Left ventricle myocardium superior (tissue), 1 donor: ENCODE measurements around the gene GRB7. TPM values are rescaled to one million over a fixed set of nuclear protein-coding genes. Genes with fewer than 3 reads are reported as not detected.
"Not testable (repeated sequence)": the region's sequence is repeated elsewhere in the genome, so short reads cannot be mapped to it uniquely, and the experiment has no call there.

ENCODE experiments used
- ATAC-seq: fragments of 200-7000 bp; cut with Tn5 transposase; one replicate; pipeline ENCODE4 v1.9.1; 2020; ENCODE audit warnings: mild to moderate bottlenecking, moderate library complexity
- DNase-seq: peaks from one replicate; pipeline ENCODE4 v3.0.0-alpha.2; 2020
- intact Hi-C: fragments of 100-400 bp; cut with micrococcal nuclease; formaldehyde crosslinking; loops from one replicate; pipeline ENCODE4 v1.11.0; 2022
- total RNA-seq: library from RNA; stranded (reverse); fragmentation: NEBNext Ultra II Directional; extraction: Animal tissue kit (Norgen Biotek cat#: 25700); gene quantifications from one replicate; pipeline ENCODE4 v1.2.1, GENCODE V29; 2021
- donor health status: DM: no; HTN: yes; CAD: no; lungs with severe emphysema.

Gene GRB7
- total RNA-seq, 1 donor from 2014 or later, result 5.1 TPM

GRCh38 chr17:39757931-39758873 lies 20.5 kb downstream of the GRB7 start:
- intact Hi-C loops, result no loop called here
- DNase-seq, result no peak
- no peak for ATAC-seq

GRCh38 chr17:39759204-39759603 lies 21.5 kb downstream of the GRB7 start:
- DNase-seq (no peak), ATAC-seq (no peak)
- intact Hi-C loops, result no loop called here

GRCh38 chr17:39761861-39762496 lies 24.2 kb downstream of the GRB7 start:
- intact Hi-C loops, result no loop called here
- DNase-seq (no peak), ATAC-seq (no peak)

GRCh38 chr17:39763051-39763820 lies 25.5 kb downstream of the GRB7 start:
- ATAC-seq, result no peak
- intact Hi-C loops, result no loop called here
- no peak for DNase-seq

GRCh38 chr17:39764171-39764570 lies 26.4 kb downstream of the GRB7 start:
- intact Hi-C loops, DNase-seq, ATAC-seq: not testable (repeated sequence)

GRCh38 chr17:39765175-39765574 lies 27.4 kb downstream of the GRB7 start:
- intact Hi-C loops, result no loop called here
- ATAC-seq (no peak), DNase-seq (no peak)

- DNase-seq (no peak), ATAC-seq (no peak)
- intact Hi-C loops, result no loop called here
Observed at GRCh38 chr17:39765766-39766165, 28.0 kb downstream of the GRB7 start.

- intact Hi-C loops, result no loop called here
- DNase-seq (no peak), ATAC-seq (no peak)
Observed at GRCh38 chr17:39767147-39767546, 29.4 kb downstream of the GRB7 start.

- no peak for ATAC-seq
- intact Hi-C loops, result no loop called here
- DNase-seq, result no peak
Observed at GRCh38 chr17:39769974-39770587, 32.3 kb downstream of the GRB7 start.

GRCh38 chr17:39772415-39772814 lies 34.7 kb downstream of the GRB7 start:
- intact Hi-C loops, result no loop called here
- no peak for DNase-seq

GRCh38 chr17:39772987-39773934 lies 35.5 kb downstream of the GRB7 start:
- intact Hi-C loops, result no loop called here
- DNase-seq (no peak), ATAC-seq (no peak)

More at GRCh38 chr17:39772415-39772814, 34.7 kb downstream of the GRB7 start:
- ATAC-seq, result no peak

- ATAC-seq (no peak), DNase-seq (no peak)
- intact Hi-C loops, result no loop called here
Observed at GRCh38 chr17:39774047-39774446, 36.3 kb downstream of the GRB7 start.

- DNase-seq (no peak), ATAC-seq (no peak)
- intact Hi-C loops, result no loop called here
Observed at GRCh38 chr17:39775031-39775430, 37.3 kb downstream of the GRB7 start.

- intact Hi-C loops, result no loop called here
- no peak for ATAC-seq
- no peak for DNase-seq
Observed at GRCh38 chr17:39776252-39776651, 38.5 kb downstream of the GRB7 start.

GRCh38 chr17:39777534-39778365 lies 40.0 kb downstream of the GRB7 start:
- DNase-seq, result no peak
- intact Hi-C loops, result no loop called here

GRCh38 chr17:39781031-39781860 lies 43.5 kb downstream of the GRB7 start:
- intact Hi-C loops, result no loop called here
- no peak for DNase-seq
- ATAC-seq, result no peak

More at GRCh38 chr17:39777534-39778365, 40.0 kb downstream of the GRB7 start:
- ATAC-seq, result no peak

- intact Hi-C loops, result no loop called here
- no peak for DNase-seq
- ATAC-seq, result no peak
Observed at GRCh38 chr17:39781861-39782213, 44.1 kb downstream of the GRB7 start.
